HepG2 (cell line): ENCODE results near the gene KCNT1. TPM values are rescaled to one million over a fixed set of nuclear protein-coding genes. Genes with fewer than 3 reads are reported as not detected.

Source experiments
- ATAC-seq: fragments of 200-7000 bp; cut with Tn5 transposase; 3 replicates; pipeline ENCODE4 v1.9.1; 2020; ENCODE audit warnings: mild to moderate bottlenecking, moderate library complexity
- BruUV-seq: library from RNA; stranded (reverse); fragments of 400-500 nt; replicated peaks from 2 replicates; lab custom pipeline; 2021; lab: Mats Ljungman, UMichigan
- CTCF ChIA-PET: fragments of 300-600 bp; formaldehyde crosslinking; extraction: SDS; loops from one replicate; lab custom pipeline; 2021; ENCODE audit warnings: low total read pairs, inconsistent platforms, low intra/inter-chr PET ratio; lab: Yijun Ruan, JAX
- POLR2A ChIA-PET: fragments of 350-600 bp; sonication (Branson Sonifier 250); formaldehyde crosslinking; loops from one replicate; lab custom pipeline; 2020; ENCODE audit warnings: antibody characterized with exemption, inconsistent platforms; lab: Yijun Ruan, JAX
- DNase-seq: peaks from one replicate; pipeline ENCODE4 v3.0.0-alpha.2; 2015; ENCODE audit warnings: low spot score
- FAIRE-seq: peaks from 3 replicates; lab custom pipeline; 2011; peaks lifted over from hg19 to GRCh38; lab: Jason Lieb, UNC
- H2AFZ ChIP-seq: one replicate; pipeline ENCODE4 v1.6.1; 2011; ENCODE audit warnings: low read length, inconsistent platforms
- H3K27ac ChIP-seq: fragments of 300-600 bp; 3 replicates; pipeline ENCODE4 v1.8.0; 2011; ENCODE audit warnings: mixed run types, mild to moderate bottlenecking, mixed read lengths, low read length, inconsistent platforms; ENCODE audit not compliant: insufficient read depth; ENCODE audit errors: extremely low read length
- H3K27me3 ChIP-seq, 2 experiments: fragments of 200-600 bp in 1 of 2; 2 replicates in 1 of 2; 3 replicates in 1 of 2; pipeline versions ENCODE4 v1.6.0 to v1.8.0; 2011; ENCODE audit warnings: low read length in 2 of 2, mild to moderate bottlenecking in 2 of 2, moderate library complexity in 2 of 2, inconsistent platforms in 1 of 2; ENCODE audit not compliant: insufficient read depth in 2 of 2, control insufficient read depth in 1 of 2
- H3K36me3 ChIP-seq, 2 experiments: fragments of 200-600 bp in 1 of 2; replicated peaks in 1 of 2; 2 replicates in 1 of 2; 3 replicates in 1 of 2; pipeline versions ENCODE4 v1.5.1 to v1.8.0; 2011; ENCODE audit warnings: low read length in 2 of 2, inconsistent platforms in 1 of 2; ENCODE audit not compliant: insufficient read depth in 2 of 2, control insufficient read depth in 1 of 2
- H3K4me1 ChIP-seq: 2 replicates; pipeline ENCODE4 v1.5.1; 2012; ENCODE audit warnings: low read length, inconsistent platforms; ENCODE audit not compliant: insufficient read depth
- H3K4me2 ChIP-seq: 2 replicates; pipeline ENCODE4 v1.6.0; 2011; ENCODE audit warnings: low read depth, low read length, inconsistent platforms
- H3K4me3 ChIP-seq, 3 experiments: fragments of 200-600 bp in 1 of 3; sonication (generic), shearing (Covaris generic) in 1 of 3; replicated peaks in 1 of 3; 2 replicates each; pipeline ENCODE4 v1.5.1; 2011 to 2016; ENCODE audit warnings: low read length in 3 of 3, inconsistent platforms in 2 of 3, low read depth in 2 of 3, mild to moderate bottlenecking in 2 of 3, control low read depth in 1 of 3, mixed read lengths in 1 of 3; ENCODE audit not compliant: insufficient read depth in 1 of 3
- H3K79me2 ChIP-seq: one replicate; pipeline ENCODE4 v1.6.1; 2011; ENCODE audit warnings: low read length, inconsistent platforms; ENCODE audit not compliant: insufficient read depth
- H3K9ac ChIP-seq: 2 replicates; pipeline ENCODE4 v1.6.0; 2011; ENCODE audit warnings: mild to moderate bottlenecking, low read depth, low read length, inconsistent platforms; ENCODE audit not compliant: insufficient read depth
- H3K9me3 ChIP-seq: 2 replicates; pipeline ENCODE4 v1.5.1; 2012; ENCODE audit warnings: mild to moderate bottlenecking, low read length
- H4K20me1 ChIP-seq: 2 replicates; pipeline ENCODE4 v1.6.0; 2011; ENCODE audit warnings: inconsistent platforms, mild to moderate bottlenecking, low read length, moderate library complexity; ENCODE audit not compliant: insufficient read depth
- BRF2 ChIP-seq: sonication (generic); formaldehyde crosslinking; IDR thresholded peaks from 2 replicates; pipeline ENCODE4 v1.8.1; 2022; ENCODE audit warnings: mild to moderate bottlenecking, missing genetic modification reagents
- MTF1 ChIP-seq: sonication (generic); formaldehyde crosslinking; IDR thresholded peaks from 2 replicates; pipeline ENCODE4 v1.5.0; 2020; ENCODE audit warnings: missing genetic modification reagents
- MXI1 ChIP-seq: IDR thresholded peaks from 3 replicates; pipeline ENCODE4 v1.6.1; 2012; ENCODE audit warnings: low read depth, low read length, inconsistent platforms, borderline replicate concordance
- NCOA2 ChIP-seq: sonication (generic); formaldehyde crosslinking; IDR thresholded peaks from 2 replicates; pipeline ENCODE4 v1.8.0; 2022; ENCODE audit warnings: inconsistent platforms
- RBM22 ChIP-seq: fragments of 200-400 bp; formaldehyde crosslinking; optimal IDR thresholded peaks from 2 replicates; pipeline ENCODE3; 2017; ENCODE audit warnings: mild to moderate bottlenecking, low read length, moderate library complexity
- SIN3B ChIP-seq: fragments of 150-350 bp; IDR thresholded peaks from 2 replicates; pipeline ENCODE4 v1.6.1; 2014; ENCODE audit warnings: low read length
- SRY ChIP-seq: sonication (generic); formaldehyde crosslinking; IDR thresholded peaks from 2 replicates; pipeline ENCODE4 v1.8.0; 2022; ENCODE audit warnings: mild to moderate bottlenecking, missing genetic modification reagents
- THYN1 ChIP-seq: sonication (generic); formaldehyde crosslinking; IDR thresholded peaks from 2 replicates; pipeline ENCODE4 v1.8.1; 2023; ENCODE audit warnings: low read depth, mild to moderate bottlenecking, moderate library complexity, missing genetic modification reagents, borderline replicate concordance
- ZBTB7B ChIP-seq: sonication (generic); formaldehyde crosslinking; IDR thresholded peaks from 2 replicates; pipeline ENCODE4 v1.4.0; 2020; ENCODE audit warnings: missing genetic modification reagents
- ZFP90 ChIP-seq: sonication (generic); formaldehyde crosslinking; IDR thresholded peaks from 2 replicates; pipeline ENCODE4 v1.8.0; 2022; ENCODE audit warnings: missing genetic modification reagents, mild to moderate bottlenecking, inconsistent platforms, borderline replicate concordance
- ZNF143 ChIP-seq: sonication (generic); formaldehyde crosslinking; IDR thresholded peaks from 2 replicates; pipeline ENCODE4 v1.4.0; 2020; ENCODE audit warnings: missing genetic modification reagents
- ZNF354B ChIP-seq: sonication (generic); formaldehyde crosslinking; IDR thresholded peaks from 2 replicates; pipeline ENCODE4 v1.8.0; 2022; ENCODE audit warnings: mild to moderate bottlenecking, missing genetic modification reagents
- ZNF414 ChIP-seq: sonication (generic); formaldehyde crosslinking; IDR thresholded peaks from 2 replicates; pipeline ENCODE4 v1.5.0; 2020; ENCODE audit warnings: missing genetic modification reagents
- ZNF646 ChIP-seq: sonication (generic); formaldehyde crosslinking; IDR thresholded peaks from 2 replicates; pipeline ENCODE4 v1.9.0; 2021; ENCODE audit warnings: mild to moderate bottlenecking, missing genetic modification reagents
- WGBS: methylation state at CpG from one replicate; pipeline ENCODE4 v1.1.6; 2017; ENCODE audit warnings: low lambda C conversion rate; 5-methylcytosine and 5-hydroxymethylcytosine counted together
- in situ Hi-C: cut with HindIII; loops from 2 replicates; pipeline ENCODE4 v1.10.0; 2017; ENCODE audit warnings: low pct_unique_long_range_greater_than_20kb; ENCODE audit not compliant: extremely low pct_ligation_motif_present
- intact Hi-C: fragments of 100-400 bp; cut with micrococcal nuclease; formaldehyde crosslinking; loops from one replicate; pipeline ENCODE4 v1.10.0; 2022; ENCODE audit not compliant: unreplicated experiment
- polyA plus RNA-seq, 8 experiments: library from polyadenylated mRNA; depleted of rRNA in 3 of 8; stranded (reverse) in 7 of 8; unstranded in 1 of 8; fragments of >200 nt; fragmentation: Illumina TruSeq in 4 of 8; extraction: Trizol in 4 of 8; gene quantifications; 2 replicates each; pipeline versions ENCODE4 v1.2.1 to v1.2.3, GENCODE V29; 2011 to 2016; ENCODE audit warnings: low read depth in 4 of 8, missing spikeins in 1 of 8, mixed read lengths in 1 of 8; ENCODE audit not compliant: insufficient read depth in 1 of 8
- total RNA-seq, 5 experiments: library from RNA; depleted of rRNA; stranded (reverse); fragments of >200 nt; fragmentation: Illumina TruSeq; extraction: Trizol; gene quantifications; 2 replicates each; pipeline ENCODE4 v1.2.3, GENCODE V29; 2016; ENCODE audit warnings: low read depth in 1 of 5
- TF ChIP-seq, protein P1 (sequence below): sonication (generic); formaldehyde crosslinking; IDR thresholded peaks from 2 replicates; pipeline ENCODE4 v1.4.0; 2020; ENCODE audit warnings: missing genetic modification reagents

The KCNT1 gene
- total and polyA plus RNA-seq, 2 of the 13 experiments (the other 11 are each of a cell fraction or from before 2014, with no cell fraction given): not detected

DNA sequence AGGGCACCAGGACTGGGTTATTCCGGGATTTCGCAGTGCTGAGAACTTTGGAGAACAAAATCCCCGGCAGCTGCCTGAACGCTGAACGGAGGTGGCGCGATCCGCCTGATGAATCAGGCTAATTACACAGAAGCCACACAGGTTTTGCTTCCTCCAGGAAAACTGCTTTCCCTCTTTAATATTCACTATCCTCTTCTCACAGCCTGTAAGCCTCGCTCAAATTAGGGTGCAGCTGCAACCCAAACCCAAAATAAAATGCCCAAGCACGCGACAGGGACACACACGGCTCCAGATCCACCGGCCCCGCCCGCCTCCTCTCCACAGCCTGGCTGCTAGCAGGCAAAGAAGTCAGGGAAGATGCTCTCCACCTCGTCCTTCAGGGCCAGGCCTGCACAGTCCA, 8.7 kb upstream of the KCNT1 start (continued):
- no peak for TF ChIP-seq SRY
- TF ChIP-seq RBM22: no peak

DNA sequence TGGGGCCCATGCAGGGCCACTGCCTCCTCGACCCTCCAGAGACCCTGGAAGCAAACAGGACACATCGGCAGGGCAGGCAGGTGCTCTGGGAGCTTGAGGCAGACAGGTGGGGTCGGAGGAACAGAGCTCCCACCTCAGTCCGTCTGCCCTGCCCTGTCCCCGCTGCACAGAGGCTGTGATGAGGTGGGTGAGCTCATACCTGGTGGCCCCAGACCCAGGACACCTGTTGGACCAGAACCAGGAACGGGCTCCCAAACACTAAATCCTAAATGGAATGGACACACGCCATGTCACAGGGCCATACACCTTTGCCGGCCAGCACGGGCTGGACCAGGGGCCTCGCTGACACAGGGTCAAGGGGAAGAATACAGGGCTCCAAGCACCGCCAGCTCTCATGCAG, 8.2 kb upstream of the KCNT1 start:
- in situ Hi-C loops: no loop called here
- Histone ChIP-seq H3K4me1 (no peaks in the 10 kb centered on the region), H3K9me3 (no peaks in the 10 kb centered on the region), H3K27ac (no peak overlapping the region), H4K20me1 (no peaks in the 10 kb centered on the region), H3K4me2 (no peak overlapping the region), H3K79me2 (no peaks in the 10 kb centered on the region), H3K27me3 (peaks cover 31 to 93% of the 10 kb centered on the region in 2 experiments), H3K9ac (no peak overlapping the region), H3K4me3 (no peak overlapping the region), H3K36me3 (no peaks in the 10 kb centered on the region), H2AFZ (no peak overlapping the region)
- CTCF ChIA-PET: no interaction called here
- no peak for FAIRE-seq
- no peak for ATAC-seq
- 10% methylated on average over 6 of the region's 11 CpGs for WGBS
- intact Hi-C loops: no loop called here
- POLR2A ChIA-PET: no interaction called here
- no TSS peak for BruUV-seq
- no peak for DNase-seq
- TF ChIP-seq ZNF414 (CRISPR knock-in tag) (no peak), MTF1 (no peak), ZBTB7B (CRISPR knock-in tag) (no peak), NCOA2 (CRISPR knock-in tag) (no peak), MXI1 (no peak), THYN1 (CRISPR knock-in tag) (no peak), ZNF354B (no peak), SIN3B (no peak), ZFP90 (CRISPR knock-in tag) (no peak), BRF2 (no peak), ZNF143 (CRISPR knock-in tag) (no peak), ZNF646 (CRISPR knock-in tag) (no peak)
- TF ChIP-seq, protein P1, sequence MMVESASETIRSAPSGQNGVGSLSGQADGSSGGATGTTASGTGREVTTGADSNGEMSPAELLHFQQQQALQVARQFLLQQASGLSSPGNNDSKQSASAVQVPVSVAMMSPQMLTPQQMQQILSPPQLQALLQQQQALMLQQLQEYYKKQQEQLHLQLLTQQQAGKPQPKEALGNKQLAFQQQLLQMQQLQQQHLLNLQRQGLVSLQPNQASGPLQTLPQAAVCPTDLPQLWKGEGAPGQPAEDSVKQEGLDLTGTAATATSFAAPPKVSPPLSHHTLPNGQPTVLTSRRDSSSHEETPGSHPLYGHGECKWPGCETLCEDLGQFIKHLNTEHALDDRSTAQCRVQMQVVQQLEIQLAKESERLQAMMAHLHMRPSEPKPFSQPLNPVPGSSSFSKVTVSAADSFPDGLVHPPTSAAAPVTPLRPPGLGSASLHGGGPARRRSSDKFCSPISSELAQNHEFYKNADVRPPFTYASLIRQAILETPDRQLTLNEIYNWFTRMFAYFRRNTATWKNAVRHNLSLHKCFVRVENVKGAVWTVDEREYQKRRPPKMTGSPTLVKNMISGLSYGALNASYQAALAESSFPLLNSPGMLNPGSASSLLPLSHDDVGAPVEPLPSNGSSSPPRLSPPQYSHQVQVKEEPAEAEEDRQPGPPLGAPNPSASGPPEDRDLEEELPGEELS (CRISPR knock-in tag): no peak
